Liver (tissue), 9 donors: ENCODE results near the gene RPL9. TPM values are rescaled to one million over a fixed set of nuclear protein-coding genes. Genes with fewer than 3 reads are reported as not detected.

Source experiments
- DNase-seq: peaks from one replicate; pipeline ENCODE4 v3.0.0-alpha.2; 2017; ENCODE audit warnings: low spot score
- H3K27ac ChIP-seq, 2 donors: one replicate each; pipeline ENCODE4 v1.7.0; 2013; ENCODE audit warnings: inconsistent platforms in 2 of 2, low read length in 2 of 2, control low read depth in 1 of 2, low read depth in 1 of 2, mild to moderate bottlenecking in 1 of 2
- H3K27me3 ChIP-seq, 4 donors: one replicate each; pipeline versions ENCODE4 v1.6.1 to v1.7.0; 2013; ENCODE audit warnings: low read length in 3 of 4, inconsistent platforms in 1 of 4, mild to moderate bottlenecking in 1 of 4, moderate library complexity in 1 of 4; ENCODE audit not compliant: control insufficient read depth in 4 of 4, insufficient read depth in 4 of 4
- H3K36me3 ChIP-seq, 4 donors: one replicate each; pipeline versions ENCODE4 v1.6.1 to v1.7.0; 2013; ENCODE audit warnings: low read length in 3 of 4, mild to moderate bottlenecking in 3 of 4, low read depth in 1 of 4, moderate library complexity in 1 of 4; ENCODE audit not compliant: control insufficient read depth in 4 of 4, insufficient read depth in 3 of 4
- H3K4me1 ChIP-seq, 4 donors: one replicate each; pipeline versions ENCODE4 v1.6.1 to v1.7.0; 2013; ENCODE audit warnings: low read length in 3 of 4, mild to moderate bottlenecking in 3 of 4, moderate library complexity in 1 of 4; ENCODE audit not compliant: control insufficient read depth in 4 of 4, insufficient read depth in 4 of 4
- H3K4me3 ChIP-seq, 3 donors: one replicate each; pipeline versions ENCODE4 v1.6.1 to v1.7.0; 2013; ENCODE audit warnings: low read length in 3 of 3, control low read depth in 1 of 3, low read depth in 1 of 3, mild to moderate bottlenecking in 1 of 3
- H3K9ac ChIP-seq, 2 donors: one replicate each; pipeline ENCODE4 v1.7.0; 2013; ENCODE audit warnings: low read length in 2 of 2, mild to moderate bottlenecking in 2 of 2, moderate library complexity in 2 of 2, control low read depth in 1 of 2, low read depth in 1 of 2
- H3K9me3 ChIP-seq, 4 donors: one replicate each; pipeline versions ENCODE4 v1.6.1 to v1.7.0; 2013; ENCODE audit warnings: low read length in 3 of 4; ENCODE audit not compliant: control insufficient read depth in 4 of 4
- EGR1 ChIP-seq, 2 donors: IDR thresholded peaks; 2 replicates each; pipeline ENCODE4 v1.6.1; 2016 to 2018; ENCODE audit warnings: antibody characterized with exemption in 2 of 2, low read depth in 2 of 2
- FOXA1 ChIP-seq: IDR thresholded peaks from 2 replicates; pipeline ENCODE4 v1.6.1; 2016; ENCODE audit warnings: antibody characterized with exemption
- FOXA2 ChIP-seq: IDR thresholded peaks from 2 replicates; pipeline ENCODE4 v1.6.1; 2016; ENCODE audit warnings: antibody characterized with exemption
- GABPA ChIP-seq, 2 donors: IDR thresholded peaks in 1 of 2; conservative IDR thresholded peaks in 1 of 2; 2 replicates each; pipeline ENCODE4 v1.6.1; 2016; ENCODE audit warnings: antibody characterized with exemption in 2 of 2, mild to moderate bottlenecking in 1 of 2, moderate library complexity in 1 of 2
- HNF4A ChIP-seq, 2 donors: conservative IDR thresholded peaks; 2 replicates each; pipeline ENCODE4 v1.6.1; 2016; ENCODE audit warnings: antibody characterized with exemption in 2 of 2, mild to moderate bottlenecking in 2 of 2
- HNF4G ChIP-seq: IDR thresholded peaks from 2 replicates; pipeline ENCODE4 v1.6.1; 2016; ENCODE audit warnings: antibody characterized with exemption
- JUND ChIP-seq, 2 donors: IDR thresholded peaks; 2 replicates each; pipeline ENCODE4 v1.6.1; 2016; ENCODE audit warnings: antibody characterized with exemption in 2 of 2
- NR2F2 ChIP-seq: IDR thresholded peaks from 2 replicates; pipeline ENCODE4 v1.6.1; 2016; ENCODE audit warnings: antibody characterized with exemption
- RAD21 ChIP-seq, 2 donors: IDR thresholded peaks; 2 replicates each; pipeline ENCODE4 v1.6.1; 2016; ENCODE audit warnings: antibody characterized with exemption in 2 of 2, mild to moderate bottlenecking in 2 of 2
- RXRA ChIP-seq, 2 donors: IDR thresholded peaks; 2 replicates each; pipeline ENCODE4 v1.6.1; 2017 to 2018; ENCODE audit warnings: antibody characterized with exemption in 2 of 2, mild to moderate bottlenecking in 1 of 2
- SP1 ChIP-seq: IDR thresholded peaks from 2 replicates; pipeline ENCODE4 v1.6.1; 2018; ENCODE audit warnings: antibody characterized with exemption, mild to moderate bottlenecking
- TAF1 ChIP-seq: conservative IDR thresholded peaks from 2 replicates; pipeline ENCODE4 v1.6.1; 2016; ENCODE audit warnings: antibody characterized with exemption, mild to moderate bottlenecking
- YY1 ChIP-seq: IDR thresholded peaks from 2 replicates; pipeline ENCODE4 v1.6.1; 2016; ENCODE audit warnings: antibody characterized with exemption, mild to moderate bottlenecking
- WGBS: extraction: QIAGEN DNeasy Blood & Tissue Kit; methylation state at CpG from one replicate; pipeline ENCODE4 v1.1.7; 2013; 5-methylcytosine and 5-hydroxymethylcytosine counted together
- polyA plus RNA-seq, 2 donors: library from polyadenylated mRNA; stranded (reverse) in 1 of 2; unstranded in 1 of 2; fragments of 200-250 nt in 1 of 2; fragments of >200 nt in 1 of 2; fragmentation: Nextera tagmentation in 1 of 2; extraction: Ambion mirVana in 1 of 2; gene quantifications; one replicate each; pipeline versions ENCODE4 v1.2.1 to v1.2.3, GENCODE V29; 2013 to 2015
- total RNA-seq, 2 donors: library from RNA; depleted of rRNA; stranded (reverse); fragments of >200 nt; gene quantifications; one replicate each; pipeline ENCODE4 v1.2.3, GENCODE V29; 2014
- TF ChIP-seq, protein P1 (sequence below): fragments of 150-350 bp; IDR thresholded peaks from 2 replicates; pipeline ENCODE4 v1.5.1; 2017; ENCODE audit warnings: improper control_type of control experiment, low read depth, low read length; ENCODE audit not compliant: missing input control
- TF ChIP-seq, protein P2 (sequence below): IDR thresholded peaks from 2 replicates; pipeline ENCODE4 v1.6.1; 2016; ENCODE audit warnings: antibody characterized with exemption
- TF ChIP-seq, protein P3 (sequence below): IDR thresholded peaks from 2 replicates; pipeline ENCODE4 v1.6.1; 2016; ENCODE audit warnings: antibody characterized with exemption, mild to moderate bottlenecking
- TF ChIP-seq, protein P4 (sequence below): IDR thresholded peaks from 2 replicates; pipeline ENCODE4 v1.6.1; 2016; ENCODE audit warnings: antibody characterized with exemption
- TF ChIP-seq, protein P5 (sequence below): IDR thresholded peaks from 2 replicates; pipeline ENCODE4 v1.6.1; 2016; ENCODE audit warnings: antibody characterized with exemption
- donor health status: healthy.
- donor health status: healthy.
- donor health status: healthy.
- donor health status: healthy.
- donor health status: healthy.

Gene RPL9
- total and polyA plus RNA-seq, 4 donors, result 427 to 1,176 (median 615) TPM

DNA sequence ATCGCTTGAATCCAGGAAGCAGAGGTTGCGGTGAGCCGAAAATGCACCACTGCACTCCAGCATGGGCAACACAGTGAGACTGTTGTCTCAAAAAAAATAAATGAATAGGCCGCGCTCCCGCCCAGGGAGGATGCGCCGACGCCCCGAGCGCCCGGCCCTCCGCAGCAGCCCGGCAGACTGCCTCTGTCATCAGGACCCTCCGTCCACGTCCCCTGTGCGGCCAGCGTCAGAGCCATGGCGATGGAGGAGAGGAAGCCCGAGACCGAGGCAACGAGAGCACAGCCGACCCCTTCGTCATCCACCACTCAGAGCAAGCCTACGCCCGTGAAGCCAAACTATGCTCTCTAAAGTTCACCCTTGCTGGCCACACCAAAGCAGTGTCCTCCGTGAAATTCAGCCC is 21.5 kb upstream of the RPL9 start:
- H3K36me3 ChIP-seq, result peaks cover 0 to 4% (median 0%) of the 10 kb centered on the region in 4 donors
- no peak overlapping the region for H3K27ac ChIP-seq
- H3K9ac ChIP-seq, result no peak overlapping the region
- no peaks in the 10 kb centered on the region for H3K9me3 ChIP-seq
- WGBS, result 97% methylated on average over 27 of the region's 27 CpGs
- DNase-seq, result no peak
- TF ChIP-seq, protein P1, sequence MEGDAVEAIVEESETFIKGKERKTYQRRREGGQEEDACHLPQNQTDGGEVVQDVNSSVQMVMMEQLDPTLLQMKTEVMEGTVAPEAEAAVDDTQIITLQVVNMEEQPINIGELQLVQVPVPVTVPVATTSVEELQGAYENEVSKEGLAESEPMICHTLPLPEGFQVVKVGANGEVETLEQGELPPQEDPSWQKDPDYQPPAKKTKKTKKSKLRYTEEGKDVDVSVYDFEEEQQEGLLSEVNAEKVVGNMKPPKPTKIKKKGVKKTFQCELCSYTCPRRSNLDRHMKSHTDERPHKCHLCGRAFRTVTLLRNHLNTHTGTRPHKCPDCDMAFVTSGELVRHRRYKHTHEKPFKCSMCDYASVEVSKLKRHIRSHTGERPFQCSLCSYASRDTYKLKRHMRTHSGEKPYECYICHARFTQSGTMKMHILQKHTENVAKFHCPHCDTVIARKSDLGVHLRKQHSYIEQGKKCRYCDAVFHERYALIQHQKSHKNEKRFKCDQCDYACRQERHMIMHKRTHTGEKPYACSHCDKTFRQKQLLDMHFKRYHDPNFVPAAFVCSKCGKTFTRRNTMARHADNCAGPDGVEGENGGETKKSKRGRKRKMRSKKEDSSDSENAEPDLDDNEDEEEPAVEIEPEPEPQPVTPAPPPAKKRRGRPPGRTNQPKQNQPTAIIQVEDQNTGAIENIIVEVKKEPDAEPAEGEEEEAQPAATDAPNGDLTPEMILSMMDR, result no peak
- no peak for TF ChIP-seq RAD21 (IDR thresholded peaks at IDR 0.05)
- no peak for TF ChIP-seq YY1
- no peak for TF ChIP-seq FOXA2
- TF ChIP-seq RXRA (IDR thresholded peaks at IDR 0.05), result no peak
- TF ChIP-seq, protein P2, sequence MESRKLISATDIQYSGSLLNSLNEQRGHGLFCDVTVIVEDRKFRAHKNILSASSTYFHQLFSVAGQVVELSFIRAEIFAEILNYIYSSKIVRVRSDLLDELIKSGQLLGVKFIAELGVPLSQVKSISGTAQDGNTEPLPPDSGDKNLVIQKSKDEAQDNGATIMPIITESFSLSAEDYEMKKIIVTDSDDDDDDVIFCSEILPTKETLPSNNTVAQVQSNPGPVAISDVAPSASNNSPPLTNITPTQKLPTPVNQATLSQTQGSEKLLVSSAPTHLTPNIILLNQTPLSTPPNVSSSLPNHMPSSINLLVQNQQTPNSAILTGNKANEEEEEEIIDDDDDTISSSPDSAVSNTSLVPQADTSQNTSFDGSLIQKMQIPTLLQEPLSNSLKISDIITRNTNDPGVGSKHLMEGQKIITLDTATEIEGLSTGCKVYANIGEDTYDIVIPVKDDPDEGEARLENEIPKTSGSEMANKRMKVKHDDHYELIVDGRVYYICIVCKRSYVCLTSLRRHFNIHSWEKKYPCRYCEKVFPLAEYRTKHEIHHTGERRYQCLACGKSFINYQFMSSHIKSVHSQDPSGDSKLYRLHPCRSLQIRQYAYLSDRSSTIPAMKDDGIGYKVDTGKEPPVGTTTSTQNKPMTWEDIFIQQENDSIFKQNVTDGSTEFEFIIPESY, result no peak
- no peak for TF ChIP-seq FOXA1
- TF ChIP-seq EGR1 (IDR thresholded peaks at IDR 0.05; ENCODE audit: low read depth in 2 of 2), result no peak
- TF ChIP-seq TAF1, result no peak
- no peak for TF ChIP-seq SP1
- TF ChIP-seq GABPA (IDR thresholded peaks at IDR 0.05 in 1 of 2, conservative IDR thresholded peaks at IDR 0.05 in 1 of 2), result no peak
- TF ChIP-seq, protein P3, sequence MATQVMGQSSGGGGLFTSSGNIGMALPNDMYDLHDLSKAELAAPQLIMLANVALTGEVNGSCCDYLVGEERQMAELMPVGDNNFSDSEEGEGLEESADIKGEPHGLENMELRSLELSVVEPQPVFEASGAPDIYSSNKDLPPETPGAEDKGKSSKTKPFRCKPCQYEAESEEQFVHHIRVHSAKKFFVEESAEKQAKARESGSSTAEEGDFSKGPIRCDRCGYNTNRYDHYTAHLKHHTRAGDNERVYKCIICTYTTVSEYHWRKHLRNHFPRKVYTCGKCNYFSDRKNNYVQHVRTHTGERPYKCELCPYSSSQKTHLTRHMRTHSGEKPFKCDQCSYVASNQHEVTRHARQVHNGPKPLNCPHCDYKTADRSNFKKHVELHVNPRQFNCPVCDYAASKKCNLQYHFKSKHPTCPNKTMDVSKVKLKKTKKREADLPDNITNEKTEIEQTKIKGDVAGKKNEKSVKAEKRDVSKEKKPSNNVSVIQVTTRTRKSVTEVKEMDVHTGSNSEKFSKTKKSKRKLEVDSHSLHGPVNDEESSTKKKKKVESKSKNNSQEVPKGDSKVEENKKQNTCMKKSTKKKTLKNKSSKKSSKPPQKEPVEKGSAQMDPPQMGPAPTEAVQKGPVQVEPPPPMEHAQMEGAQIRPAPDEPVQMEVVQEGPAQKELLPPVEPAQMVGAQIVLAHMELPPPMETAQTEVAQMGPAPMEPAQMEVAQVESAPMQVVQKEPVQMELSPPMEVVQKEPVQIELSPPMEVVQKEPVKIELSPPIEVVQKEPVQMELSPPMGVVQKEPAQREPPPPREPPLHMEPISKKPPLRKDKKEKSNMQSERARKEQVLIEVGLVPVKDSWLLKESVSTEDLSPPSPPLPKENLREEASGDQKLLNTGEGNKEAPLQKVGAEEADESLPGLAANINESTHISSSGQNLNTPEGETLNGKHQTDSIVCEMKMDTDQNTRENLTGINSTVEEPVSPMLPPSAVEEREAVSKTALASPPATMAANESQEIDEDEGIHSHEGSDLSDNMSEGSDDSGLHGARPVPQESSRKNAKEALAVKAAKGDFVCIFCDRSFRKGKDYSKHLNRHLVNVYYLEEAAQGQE, result no peak
- no peak for TF ChIP-seq JUND (IDR thresholded peaks at IDR 0.05)
- TF ChIP-seq, protein P4, sequence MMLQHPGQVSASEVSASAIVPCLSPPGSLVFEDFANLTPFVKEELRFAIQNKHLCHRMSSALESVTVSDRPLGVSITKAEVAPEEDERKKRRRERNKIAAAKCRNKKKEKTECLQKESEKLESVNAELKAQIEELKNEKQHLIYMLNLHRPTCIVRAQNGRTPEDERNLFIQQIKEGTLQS, result no peak
- TF ChIP-seq, protein P5, sequence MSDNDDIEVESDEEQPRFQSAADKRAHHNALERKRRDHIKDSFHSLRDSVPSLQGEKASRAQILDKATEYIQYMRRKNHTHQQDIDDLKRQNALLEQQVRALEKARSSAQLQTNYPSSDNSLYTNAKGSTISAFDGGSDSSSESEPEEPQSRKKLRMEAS, result no peak
- TF ChIP-seq HNF4G, result no peak
- no peak for TF ChIP-seq HNF4A (conservative IDR thresholded peaks at IDR 0.05)
- TF ChIP-seq NR2F2, result no peak
- no peaks in the 10 kb centered on the region for H3K4me1 ChIP-seq
- H3K27me3 ChIP-seq, result no peaks in the 10 kb centered on the region
- H3K4me3 ChIP-seq, result no peak overlapping the region
